Stomach (tissue), 9 donors: ENCODE results near the gene ZNF672. TPM values are rescaled to one million over a fixed set of nuclear protein-coding genes. Genes with fewer than 3 reads are reported as not detected.
"Not testable (repeated sequence)": the region's sequence is repeated elsewhere in the genome, so short reads cannot be mapped to it uniquely, and the experiment has no call there.

Experiments
- DNase-seq, 2 donors: peaks; one replicate each; pipeline versions ENCODE4 v3.0.0 to v3.0.0-alpha.2; 2013 to 2019
- H3K27ac ChIP-seq, 5 donors: fragments of 200-600 bp in 4 of 5; sonication (generic) in 4 of 5; one replicate each; pipeline ENCODE4 v1.5.1; 2013 to 2019; ENCODE audit warnings: mild to moderate bottlenecking in 1 of 5, moderate library complexity in 1 of 5
- H3K27me3 ChIP-seq, 3 donors: fragments of 200-600 bp; sonication (generic); one replicate each; pipeline ENCODE4 v1.5.1; 2017 to 2019; ENCODE audit warnings: mixed run types in 1 of 3
- H3K36me3 ChIP-seq, 4 donors: fragments of 200-600 bp; sonication (generic); 1 replicate in 3 of 4; 2 replicates in 1 of 4; pipeline ENCODE4 v1.5.1; 2016 to 2019
- H3K4me1 ChIP-seq, 4 donors: fragments of 200-600 bp; sonication (generic); one replicate each; pipeline ENCODE4 v1.5.1; 2016 to 2019
- H3K4me3 ChIP-seq, 4 donors: fragments of 200-600 bp; sonication (generic) in 3 of 4; one replicate each; pipeline ENCODE4 v1.5.1; 2016 to 2019; ENCODE audit warnings: mild to moderate bottlenecking in 1 of 4
- H3K9me3 ChIP-seq, 4 donors: fragments of 200-600 bp; sonication (generic); one replicate each; pipeline ENCODE4 v1.5.1; 2016 to 2019
- CTCF ChIP-seq, 7 experiments: fragments of 450-650 bp in 4 of 7; fragments of 200-600 bp in 3 of 7; sonication (generic) in 3 of 7; IDR thresholded peaks; one replicate each; pipeline ENCODE4 v1.5.1; 2016 to 2019; ENCODE audit warnings: antibody characterized with exemption in 7 of 7, control low read depth in 2 of 7, mild to moderate bottlenecking in 1 of 7
- EP300 ChIP-seq: sonication (generic); formaldehyde crosslinking; IDR thresholded peaks from one replicate; pipeline ENCODE4 v1.6.1; 2017; ENCODE audit warnings: antibody characterized with exemption
- POLR2A ChIP-seq, 4 donors: fragments of 450-650 bp; IDR thresholded peaks; one replicate each; pipeline ENCODE4 v1.6.1; 2016; ENCODE audit warnings: antibody characterized with exemption in 4 of 4, control low read depth in 2 of 4, mild to moderate bottlenecking in 1 of 4, moderate library complexity in 1 of 4
- POLR2AphosphoS5 ChIP-seq, 3 donors: sonication (generic); formaldehyde crosslinking; IDR thresholded peaks; one replicate each; pipeline ENCODE4 v1.6.1; 2016; ENCODE audit warnings: antibody characterized with exemption in 3 of 3
- WGBS, 5 donors: extraction: QIAGEN DNeasy Blood & Tissue Kit in 3 of 5; methylation state at CpG; one replicate each; pipeline versions ENCODE4 v1.1.5 to v1.1.7; 2013 to 2018; 5-methylcytosine and 5-hydroxymethylcytosine counted together
- intact Hi-C: fragments of 100-400 bp; cut with DNase I; formaldehyde crosslinking; loops from one replicate; pipeline ENCODE4 v1.15.1; 2023; ENCODE audit warnings: low total_unique reads
- polyA plus RNA-seq, 3 donors: library from polyadenylated mRNA; stranded (reverse); fragments of 200-250 nt; gene quantifications; one replicate each; pipeline ENCODE4 v1.2.3, GENCODE V29; 2013
- total RNA-seq, 5 donors: library from RNA; depleted of rRNA; stranded (reverse); fragments of >200 nt; gene quantifications; one replicate each; pipeline versions ENCODE4 v1.1.0 to v1.2.3, GENCODE V29; 2014 to 2016
- donor health status: healthy with polysubstance abuse.
- donor health status: Bipolar disorder and iron deficiency.
- donor health status: healthy.

ZNF672 gene
- total and polyA plus RNA-seq, 8 donors: 13.0 to 142 (median 29.0) TPM

GRCh38 chr1:248792342-248792741 lies 45.7 kb upstream of the ZNF672 start:
- TF ChIP-seq CTCF (IDR thresholded peaks at IDR 0.05) (no peak), EP300 (no peak), POLR2A (IDR thresholded peaks at IDR 0.05) (no peak), POLR2AphosphoS5 (IDR thresholded peaks at IDR 0.05) (no peak)
- no peaks in the 10 kb centered on the region for H3K27me3 ChIP-seq
- H3K27ac ChIP-seq: no peak overlapping the region
- no peaks in the 10 kb centered on the region for H3K36me3 ChIP-seq
- 54 to 62% (median 60%) methylated on average over 5 of the region's 5 CpGs for WGBS, 5 donors
- H3K4me3 ChIP-seq: no peak overlapping the region
- intact Hi-C loops: no loop called here
- no peak for DNase-seq
- H3K4me1 ChIP-seq: no peaks in the 10 kb centered on the region
- H3K9me3 ChIP-seq: peaks cover 0 to 15% (median 7%) of the 10 kb centered on the region in 4 donors

GRCh38 chr1:248793592-248793991 lies 44.4 kb upstream of the ZNF672 start:
- TF ChIP-seq POLR2AphosphoS5 (IDR thresholded peaks at IDR 0.05) (no peak), EP300 (no peak), CTCF (IDR thresholded peaks at IDR 0.05) (no peak), POLR2A (IDR thresholded peaks at IDR 0.05) (no peak)
- H3K4me1 ChIP-seq: no peaks in the 10 kb centered on the region
- intact Hi-C loops: no loop called here
- peaks cover 0 to 15% (median 7%) of the 10 kb centered on the region in 4 donors for H3K9me3 ChIP-seq
- H3K36me3 ChIP-seq: no peaks in the 10 kb centered on the region
- DNase-seq: no peak
- no peak overlapping the region for H3K27ac ChIP-seq
- no peak overlapping the region for H3K4me3 ChIP-seq
- no peaks in the 10 kb centered on the region for H3K27me3 ChIP-seq

GRCh38 chr1:248794663-248795062 lies 43.4 kb upstream of the ZNF672 start:
- H3K4me1 ChIP-seq, DNase-seq, intact Hi-C loops, H3K27ac ChIP-seq, H3K36me3 ChIP-seq, H3K4me3 ChIP-seq, H3K27me3 ChIP-seq: not testable (repeated sequence)
- peaks cover 0 to 15% (median 7%) of the 10 kb centered on the region in 4 donors for H3K9me3 ChIP-seq
- WGBS, 5 donors: 87 to 94% (median 89%) methylated on average over 5 of the region's 5 CpGs

- Histone ChIP-seq H3K9me3 (peaks cover 0 to 11% (median 7%) of the 10 kb centered on the region in 4 donors), H3K27ac (no peak overlapping the region), H3K4me3 (no peak overlapping the region), H3K27me3 (peaks cover 0 to 8% (median 0%) of the 10 kb centered on the region in 3 donors), H3K4me1 (no peaks in the 10 kb centered on the region), H3K36me3 (no peaks in the 10 kb centered on the region)
- TF ChIP-seq POLR2AphosphoS5 (IDR thresholded peaks at IDR 0.05) (no peak), CTCF (IDR thresholded peaks at IDR 0.05) (no peak), POLR2A (IDR thresholded peaks at IDR 0.05) (no peak), EP300 (no peak)
- no peak for DNase-seq
- intact Hi-C loops: no loop called here
- 77 to 85% (median 82%) methylated on average over 3 of the region's 3 CpGs for WGBS, 5 donors
These were observed 39.2 kb upstream of the ZNF672 start for GRCh38 chr1:248798791-248799190.

GRCh38 chr1:248800459-248800858 lies 37.6 kb upstream of the ZNF672 start:
- H3K36me3 ChIP-seq: no peaks in the 10 kb centered on the region
- H3K27ac ChIP-seq: no peak overlapping the region
- intact Hi-C loops: no loop called here
- 67 to 86% (median 73%) methylated on average over 3 of the region's 3 CpGs for WGBS, 5 donors
- peaks cover 0 to 11% (median 7%) of the 10 kb centered on the region in 4 donors for H3K4me1 ChIP-seq
- no peak for DNase-seq
- H3K4me3 ChIP-seq: no peak overlapping the region
- TF ChIP-seq POLR2AphosphoS5 (IDR thresholded peaks at IDR 0.05) (no peak), POLR2A (IDR thresholded peaks at IDR 0.05) (no peak), EP300 (no peak), CTCF (IDR thresholded peaks at IDR 0.05) (no peak)
- peaks cover 0 to 4% (median 2%) of the 10 kb centered on the region in 4 donors for H3K9me3 ChIP-seq
- H3K27me3 ChIP-seq: peaks cover 0 to 8% (median 0%) of the 10 kb centered on the region in 3 donors
